Naive thymus-derived CD4-positive, alpha-beta T cell (primary cell): Measurements from ENCODE around the gene MGA. TPM values are rescaled to one million over a fixed set of nuclear protein-coding genes. Genes with fewer than 3 reads are reported as not detected.

Experiments used
- ATAC-seq: fragments of 150-1000 bp; cut with Tn5 transposase; 2 replicates; pipeline ENCODE4 v1.10.0; 2021; ENCODE audit warnings: mild to moderate bottlenecking, moderate library complexity
- CTCF ChIA-PET: fragments of 350-600 bp; sonication (Branson Sonifier 250); formaldehyde crosslinking; loops from one replicate; lab custom pipeline; 2021; ENCODE audit warnings: antibody characterized with exemption; lab: Charles Lee
- POLR2A ChIA-PET: fragments of 350-600 bp; sonication (Branson Sonifier 250); formaldehyde crosslinking; loops from one replicate; lab custom pipeline; 2021; ENCODE audit warnings: antibody characterized with exemption, inconsistent platforms; lab: Charles Lee
- DNase-seq, 9 donors: peaks; one replicate each; pipeline versions ENCODE4 v3.0.0 to v3.0.0-alpha.2; 2020 to 2022; ENCODE audit warnings: mixed read lengths in 1 of 9
- H3K27ac ChIP-seq: one replicate; pipeline ENCODE4 v1.7.0; 2013; ENCODE audit warnings: mild to moderate bottlenecking, low read depth, low read length, moderate library complexity
- H3K27me3 ChIP-seq, 2 donors: one replicate each; pipeline ENCODE4 v1.7.0; 2013; ENCODE audit warnings: low read length in 2 of 2, mild to moderate bottlenecking in 2 of 2, moderate library complexity in 2 of 2; ENCODE audit not compliant: control insufficient read depth in 2 of 2, insufficient read depth in 2 of 2
- H3K36me3 ChIP-seq, 3 experiments: 1 replicate in 2 of 3; 2 replicates in 1 of 3; pipeline ENCODE4 v1.7.0; 2013; ENCODE audit warnings: low read length in 3 of 3, mild to moderate bottlenecking in 3 of 3, moderate library complexity in 1 of 3; ENCODE audit not compliant: insufficient read depth in 3 of 3, control insufficient read depth in 2 of 3
- H3K4me1 ChIP-seq, 2 donors: one replicate each; pipeline ENCODE4 v1.7.0; 2013; ENCODE audit warnings: low read length in 2 of 2, mild to moderate bottlenecking in 2 of 2, moderate library complexity in 1 of 2; ENCODE audit not compliant: control insufficient read depth in 2 of 2, insufficient read depth in 2 of 2
- H3K4me3 ChIP-seq: 2 replicates; pipeline ENCODE4 v1.7.0; 2013; ENCODE audit warnings: mild to moderate bottlenecking, low read length
- H3K9me3 ChIP-seq, 3 experiments: 1 replicate in 2 of 3; 2 replicates in 1 of 3; pipeline ENCODE4 v1.7.0; 2013; ENCODE audit warnings: low read length in 3 of 3; ENCODE audit not compliant: control insufficient read depth in 2 of 3
- H3K27ac Mint-ChIP-seq, 9 donors: one replicate each; pipeline ENCODE4 v1.8.0; 2020 to 2022; ENCODE audit warnings: mixed read lengths in 9 of 9, mild to moderate bottlenecking in 8 of 9, moderate library complexity in 5 of 9, inconsistent platforms in 2 of 9
- H3K27me3 Mint-ChIP-seq, 5 donors: one replicate each; pipeline ENCODE4 v1.8.0; 2021 to 2022; ENCODE audit warnings: mixed read lengths in 5 of 5, mild to moderate bottlenecking in 1 of 5
- H3K36me3 Mint-ChIP-seq, 5 donors: one replicate each; pipeline ENCODE4 v1.8.0; 2020 to 2022; ENCODE audit warnings: mixed read lengths in 5 of 5, mild to moderate bottlenecking in 3 of 5, inconsistent platforms in 1 of 5
- H3K4me1 Mint-ChIP-seq, 7 donors: one replicate each; pipeline ENCODE4 v1.8.0; 2020 to 2022; ENCODE audit warnings: mixed read lengths in 7 of 7, mild to moderate bottlenecking in 3 of 7, inconsistent platforms in 1 of 7
- H3K4me3 Mint-ChIP-seq, 10 donors: one replicate each; pipeline ENCODE4 v1.8.0; 2020 to 2022; ENCODE audit warnings: mild to moderate bottlenecking in 10 of 10, mixed read lengths in 10 of 10, moderate library complexity in 6 of 10, inconsistent platforms in 2 of 10
- H3K9me3 Mint-ChIP-seq, 11 donors: one replicate each; pipeline ENCODE4 v1.8.0; 2020 to 2022; ENCODE audit warnings: mixed read lengths in 11 of 11, mild to moderate bottlenecking in 4 of 11, inconsistent platforms in 1 of 11, moderate library complexity in 1 of 11
- intact Hi-C, 2 donors: fragments of 100-400 bp; cut with micrococcal nuclease; formaldehyde crosslinking; loops; one replicate each; pipeline ENCODE4 v1.15.1; 2023
- polyA plus RNA-seq, 2 donors: library from polyadenylated mRNA; unstranded; fragments of 300-500 nt; fragmentation: Illumina TruSeq; gene quantifications; one replicate each; pipeline ENCODE4 v1.2.3, GENCODE V29; 2021
- total RNA-seq, 6 experiments: library from RNA in 5 of 6; stranded (reverse) in 5 of 6; gene quantifications; 1 replicate in 5 of 6; 2 replicates in 1 of 6; pipeline ENCODE4 v1.2.3 and lab custom pipeline; 2021 to 2026

MGA gene
- total and polyA plus RNA-seq, 7 experiments from 2014 or later = 12.7 to 73.8 (median 46.9) TPM

DNA sequence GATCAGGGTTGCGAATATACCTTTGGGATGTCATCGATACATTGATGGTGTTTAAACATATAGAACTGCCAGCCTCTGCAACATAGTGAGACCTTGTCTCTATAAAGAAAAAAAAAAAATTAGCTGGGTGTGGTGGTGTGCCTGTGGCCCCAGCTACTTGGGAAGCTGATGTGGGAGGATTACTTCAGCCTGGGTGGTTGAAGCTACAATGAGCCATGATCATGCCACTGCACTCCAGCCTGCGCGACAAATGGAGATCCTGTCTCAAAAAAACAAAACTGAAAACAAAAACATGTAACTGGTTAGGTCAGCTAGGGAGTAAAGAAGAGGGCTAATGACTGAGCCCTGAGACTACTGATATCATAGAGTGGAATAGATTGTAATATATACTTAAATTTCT, 30.7 kb upstream of the MGA start:
- H3K27me3 Mint-ChIP-seq = no peaks in the 10 kb centered on the region
- no peaks in the 10 kb centered on the region for H3K36me3 Mint-ChIP-seq
- no peaks in the 10 kb centered on the region for H3K9me3 ChIP-seq
- H3K27me3 ChIP-seq = no peaks in the 10 kb centered on the region
- no peaks in the 10 kb centered on the region for H3K4me1 ChIP-seq
- CTCF ChIA-PET = interaction anchor here (0.6 kb wide), 1 partner anchor 1215 kb away, joined by 3 read pairs; no protein-coding TSS in a partner anchor
- intact Hi-C loops = no loop called here
- no peak overlapping the region for H3K27ac ChIP-seq
- H3K4me1 Mint-ChIP-seq = peaks cover 7 to 17% (median 9%) of the 10 kb centered on the region in 7 donors
- H3K9me3 Mint-ChIP-seq = no peaks in the 10 kb centered on the region
- ATAC-seq = no peak
- H3K4me3 ChIP-seq = no peak overlapping the region
- no peak overlapping the region for H3K27ac Mint-ChIP-seq
- DNase-seq = no peak
- no peaks in the 10 kb centered on the region for H3K36me3 ChIP-seq
- H3K4me3 Mint-ChIP-seq = no peak overlapping the region
- POLR2A ChIA-PET = interaction anchor here (3.4 kb wide), 1 partner anchor 31 kb away, joined by 19 read pairs; the partner anchor contains the start of gene MGA

DNA sequence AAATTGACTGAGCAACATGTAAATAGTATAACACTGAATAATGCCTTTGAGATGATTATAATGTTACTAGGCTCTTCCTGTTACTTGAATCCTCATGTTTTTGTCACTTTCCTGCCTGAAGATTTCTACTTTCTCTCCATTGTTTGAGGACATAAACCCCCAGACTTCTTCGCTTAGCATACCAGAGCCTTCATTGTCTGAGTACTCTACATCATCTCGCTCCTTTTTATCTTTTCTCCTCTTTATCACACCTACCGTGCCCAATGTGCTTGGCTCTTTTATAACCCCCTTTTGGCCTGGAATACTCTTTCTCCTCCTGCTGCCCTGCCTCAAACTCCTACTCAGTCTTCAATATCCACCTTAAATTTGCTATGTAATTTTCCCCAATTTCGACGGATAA, 30.3 kb upstream of the MGA start:
- CTCF ChIA-PET = interaction anchor here (0.6 kb wide), 1 partner anchor 1216 kb away, joined by 3 read pairs; no protein-coding TSS in a partner anchor

DNA sequence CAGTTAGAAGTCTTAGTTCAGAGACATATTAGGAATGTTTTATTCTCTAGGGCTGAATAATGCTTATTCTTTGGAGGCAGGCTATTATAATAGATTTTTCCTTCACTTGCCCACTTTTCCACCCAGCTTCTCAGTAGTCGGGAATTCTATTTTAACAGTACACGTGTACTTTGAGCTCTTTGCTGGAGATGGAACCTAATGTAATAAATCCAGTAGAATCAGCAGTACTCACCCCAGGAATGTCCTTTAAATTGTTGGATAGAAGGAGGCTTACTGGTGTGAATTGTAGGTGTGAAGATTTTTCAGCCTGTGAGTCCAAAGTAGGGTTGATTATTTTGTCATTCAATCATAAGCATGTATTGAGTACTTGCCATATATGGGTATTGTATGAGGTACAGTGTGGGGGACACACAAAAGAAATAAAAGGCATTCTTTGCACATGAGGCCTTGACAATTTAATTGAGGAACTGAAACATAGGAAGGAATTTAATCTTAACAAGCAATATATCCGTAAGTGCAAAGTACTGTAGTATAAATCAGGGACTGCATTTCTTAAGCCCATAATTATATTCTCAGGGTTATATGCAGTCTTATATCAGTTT, 29.5 kb upstream of the MGA start:
- H3K4me3 ChIP-seq = no peak overlapping the region
- no peaks in the 10 kb centered on the region for H3K9me3 Mint-ChIP-seq
- H3K27me3 Mint-ChIP-seq = no peaks in the 10 kb centered on the region
- ChIA-PET CTCF (no interaction called here), POLR2A (no interaction called here)
- no peaks in the 10 kb centered on the region for H3K36me3 ChIP-seq
- DNase-seq (no peak), ATAC-seq (no peak)
- intact Hi-C loops = no loop called here
- peaks cover 7 to 19% (median 13%) of the 10 kb centered on the region in 7 donors for H3K4me1 Mint-ChIP-seq
- no peaks in the 10 kb centered on the region for H3K9me3 ChIP-seq
- H3K4me1 ChIP-seq = no peaks in the 10 kb centered on the region
- H3K4me3 Mint-ChIP-seq = no peak overlapping the region
- no peak overlapping the region for H3K27ac Mint-ChIP-seq
- no peaks in the 10 kb centered on the region for H3K27me3 ChIP-seq
- no peak overlapping the region for H3K27ac ChIP-seq
- no peaks in the 10 kb centered on the region for H3K36me3 Mint-ChIP-seq

More for the DNA sequence above, 30.3 kb upstream of the MGA start:
- ATAC-seq = no peak
- Mint-ChIP-seq H3K36me3 (no peaks in the 10 kb centered on the region), H3K4me3 (no peak overlapping the region), H3K4me1 (peaks cover 7 to 19% (median 13%) of the 10 kb centered on the region in 7 donors), H3K27me3 (no peaks in the 10 kb centered on the region), H3K9me3 (no peaks in the 10 kb centered on the region), H3K27ac (no peak overlapping the region)
- POLR2A ChIA-PET = interaction anchor here (3.4 kb wide), 1 partner anchor 31 kb away, joined by 19 read pairs; the partner anchor contains the start of gene MGA
- no peaks in the 10 kb centered on the region for H3K36me3 ChIP-seq
- DNase-seq = no peak
- no peak overlapping the region for H3K27ac ChIP-seq
- no peaks in the 10 kb centered on the region for H3K9me3 ChIP-seq
- intact Hi-C loops = no loop called here
- no peaks in the 10 kb centered on the region for H3K27me3 ChIP-seq
- H3K4me1 ChIP-seq = no peaks in the 10 kb centered on the region
- no peak overlapping the region for H3K4me3 ChIP-seq

DNA sequence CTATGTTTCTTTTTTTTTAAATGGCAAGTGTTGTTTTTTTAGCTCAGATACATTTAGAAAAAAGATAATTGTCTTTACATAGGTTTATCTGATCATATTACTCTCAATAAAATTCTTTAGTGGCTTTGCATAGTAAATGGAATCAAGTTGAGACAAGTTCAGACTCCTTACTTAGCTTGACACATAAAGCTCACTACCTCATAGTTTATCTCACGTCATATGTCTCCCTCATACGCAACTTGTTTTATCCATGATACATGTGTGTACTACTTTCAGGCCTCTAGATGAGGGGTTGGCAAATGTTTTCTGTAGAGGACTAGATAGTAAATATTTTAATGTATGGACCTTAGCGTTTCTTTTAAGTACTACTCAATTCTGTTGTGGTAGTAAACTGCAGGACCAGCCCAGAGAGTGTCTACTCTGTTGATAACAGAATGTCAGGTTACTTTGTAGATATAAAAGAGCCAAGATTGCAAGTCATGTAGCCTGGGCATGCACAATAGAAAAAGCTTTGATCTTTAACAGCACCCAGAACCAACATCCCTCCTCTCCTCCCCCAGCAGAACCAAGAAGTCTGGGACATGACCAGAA, 28.2 kb upstream of the MGA start:
- H3K9me3 ChIP-seq = no peaks in the 10 kb centered on the region
- Mint-ChIP-seq H3K27ac (no peak overlapping the region), H3K4me1 (peaks cover 7 to 19% (median 13%) of the 10 kb centered on the region in 7 donors), H3K36me3 (no peaks in the 10 kb centered on the region), H3K4me3 (no peak overlapping the region), H3K27me3 (no peaks in the 10 kb centered on the region), H3K9me3 (no peaks in the 10 kb centered on the region)
- H3K36me3 ChIP-seq = no peaks in the 10 kb centered on the region
- no peaks in the 10 kb centered on the region for H3K4me1 ChIP-seq
- POLR2A ChIA-PET = no interaction called here
- CTCF ChIA-PET = no interaction called here
- intact Hi-C loops = no loop called here
- no peak overlapping the region for H3K4me3 ChIP-seq
- no peak overlapping the region for H3K27ac ChIP-seq
- H3K27me3 ChIP-seq = no peaks in the 10 kb centered on the region
- ATAC-seq (no peak), DNase-seq (no peak)

DNA sequence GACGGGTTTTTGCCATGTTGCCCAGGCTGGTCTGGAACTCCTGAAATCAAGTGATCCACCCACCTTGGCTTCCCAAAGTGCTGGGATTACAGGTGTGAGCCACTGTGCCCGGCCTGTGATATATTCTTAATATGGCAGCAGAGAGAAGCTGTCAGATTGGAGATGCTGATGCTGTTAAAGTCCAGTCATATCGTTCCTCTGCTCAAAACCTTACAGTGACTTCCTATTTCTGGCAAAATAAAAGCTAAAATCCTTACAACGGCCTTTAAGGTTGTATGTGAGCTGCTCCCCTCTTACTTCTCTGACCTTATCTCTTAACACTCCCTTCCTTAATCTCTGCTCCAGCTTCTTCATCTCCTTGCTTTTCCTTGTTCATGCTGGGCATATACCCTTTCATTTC, 26.6 kb upstream of the MGA start:
- Histone ChIP-seq H3K27me3 (no peaks in the 10 kb centered on the region), H3K27ac (no peak overlapping the region), H3K9me3 (no peaks in the 10 kb centered on the region), H3K36me3 (no peaks in the 10 kb centered on the region), H3K4me1 (no peaks in the 10 kb centered on the region), H3K4me3 (no peak overlapping the region)
- H3K36me3 Mint-ChIP-seq = no peaks in the 10 kb centered on the region
- no peaks in the 10 kb centered on the region for H3K27me3 Mint-ChIP-seq
- H3K27ac Mint-ChIP-seq = peak overlapping the region in 1 of 9 donors; percentile 23
- intact Hi-C loops = no loop called here
- H3K9me3 Mint-ChIP-seq = no peaks in the 10 kb centered on the region
- no peak overlapping the region for H3K4me3 Mint-ChIP-seq
- DNase-seq (no peak), ATAC-seq (no peak)
- H3K4me1 Mint-ChIP-seq = peaks cover 7 to 19% (median 10%) of the 10 kb centered on the region in 7 donors
- ChIA-PET CTCF (interaction anchor here (0.6 kb wide), 1 partner anchor 305 kb away, joined by 3 read pairs; no protein-coding TSS in a partner anchor), POLR2A (no interaction called here)

DNA sequence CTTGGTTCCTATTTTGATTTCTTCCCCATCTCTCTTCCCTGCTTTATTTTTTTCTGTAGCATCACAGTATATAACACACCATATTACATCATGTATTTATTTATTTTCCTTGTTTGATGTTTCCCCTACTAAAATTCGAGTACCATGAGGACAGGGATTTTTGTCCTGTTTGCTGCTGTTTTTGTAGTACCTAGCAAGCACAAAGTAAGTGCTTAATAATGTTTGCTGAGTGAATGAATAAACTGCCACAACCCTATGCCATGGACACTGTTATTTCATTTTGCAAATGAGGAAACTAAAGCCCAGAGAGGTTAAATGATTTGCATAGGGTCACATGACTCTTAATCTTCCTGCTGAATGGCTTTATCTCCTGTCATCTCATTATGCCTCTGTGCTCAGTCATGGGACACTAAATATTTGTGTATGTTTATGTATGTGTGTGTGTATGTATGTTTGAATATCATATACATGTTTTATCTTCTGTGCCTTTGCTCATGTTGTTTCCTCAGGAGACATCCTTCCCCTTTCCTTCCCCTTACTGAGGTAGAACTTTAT, 26.1 kb upstream of the MGA start:
- CTCF ChIA-PET = interaction anchor here (0.6 kb wide), 1 partner anchor 1378 kb away, joined by 4 read pairs; no protein-coding TSS in a partner anchor
- POLR2A ChIA-PET = no interaction called here
- Histone ChIP-seq H3K4me1 (no peaks in the 10 kb centered on the region), H3K27me3 (no peaks in the 10 kb centered on the region), H3K9me3 (no peaks in the 10 kb centered on the region), H3K27ac (no peak overlapping the region), H3K4me3 (no peak overlapping the region), H3K36me3 (no peaks in the 10 kb centered on the region)
- Mint-ChIP-seq H3K27ac (peak overlapping the region in 1 of 9 donors; percentile 6), H3K9me3 (no peaks in the 10 kb centered on the region), H3K4me1 (peaks cover 5 to 16% (median 7%) of the 10 kb centered on the region in 7 donors), H3K27me3 (peaks cover 0 to 2% (median 0%) of the 10 kb centered on the region in 5 donors), H3K36me3 (peaks cover 0 to 1% (median 0%) of the 10 kb centered on the region in 5 donors), H3K4me3 (no peak overlapping the region)
- intact Hi-C loops = no loop called here
- DNase-seq (no peak), ATAC-seq (peak; percentile 67)
